ENCODE data around the gene OLFM2. TPM values are rescaled to one million over a fixed set of nuclear protein-coding genes. Genes with fewer than 3 reads are reported as not detected.

OLFM2 gene
- total RNA-seq, 2 donors from 2014 or later, result 3.1 to 11.9 TPM

DNA sequence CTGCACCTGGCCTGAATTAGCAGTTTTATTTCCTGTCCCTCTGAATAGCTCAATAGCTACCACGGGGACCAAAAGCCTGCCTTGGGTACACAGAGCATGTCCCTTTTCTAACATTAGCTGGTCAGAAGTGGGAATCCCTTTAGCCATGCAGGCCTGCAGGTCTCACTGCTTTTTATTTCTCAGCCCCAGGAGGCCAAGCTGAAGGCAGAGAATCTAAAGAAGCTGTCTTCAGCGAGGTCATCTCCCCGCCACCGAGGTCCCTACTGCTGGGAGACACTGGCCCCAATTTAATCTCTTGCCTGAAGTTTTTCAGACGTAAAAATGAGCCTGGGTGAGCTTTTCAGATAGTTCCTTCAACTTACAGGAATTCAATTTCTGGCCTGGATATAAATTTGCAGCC lies 60.5 kb downstream of the OLFM2 start:
- TF ChIP-seq, protein P1, sequence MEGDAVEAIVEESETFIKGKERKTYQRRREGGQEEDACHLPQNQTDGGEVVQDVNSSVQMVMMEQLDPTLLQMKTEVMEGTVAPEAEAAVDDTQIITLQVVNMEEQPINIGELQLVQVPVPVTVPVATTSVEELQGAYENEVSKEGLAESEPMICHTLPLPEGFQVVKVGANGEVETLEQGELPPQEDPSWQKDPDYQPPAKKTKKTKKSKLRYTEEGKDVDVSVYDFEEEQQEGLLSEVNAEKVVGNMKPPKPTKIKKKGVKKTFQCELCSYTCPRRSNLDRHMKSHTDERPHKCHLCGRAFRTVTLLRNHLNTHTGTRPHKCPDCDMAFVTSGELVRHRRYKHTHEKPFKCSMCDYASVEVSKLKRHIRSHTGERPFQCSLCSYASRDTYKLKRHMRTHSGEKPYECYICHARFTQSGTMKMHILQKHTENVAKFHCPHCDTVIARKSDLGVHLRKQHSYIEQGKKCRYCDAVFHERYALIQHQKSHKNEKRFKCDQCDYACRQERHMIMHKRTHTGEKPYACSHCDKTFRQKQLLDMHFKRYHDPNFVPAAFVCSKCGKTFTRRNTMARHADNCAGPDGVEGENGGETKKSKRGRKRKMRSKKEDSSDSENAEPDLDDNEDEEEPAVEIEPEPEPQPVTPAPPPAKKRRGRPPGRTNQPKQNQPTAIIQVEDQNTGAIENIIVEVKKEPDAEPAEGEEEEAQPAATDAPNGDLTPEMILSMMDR (IDR thresholded peaks at IDR 0.05), result no peak
- TF ChIP-seq POLR2A (IDR thresholded peaks at IDR 0.05), result no peak
- intact Hi-C loops (cut with DNase I), result no loop called here
- H3K4me1 ChIP-seq, result no peaks in the 10 kb centered on the region
- ATAC-seq (no peak), DNase-seq (no peak)
- WGBS, 2 donors, result 63 to 71% methylated on average over 5 of the region's 5 CpGs
- H3K27me3 ChIP-seq, result no peaks in the 10 kb centered on the region
- H3K27ac ChIP-seq, result no peak overlapping the region
- no peaks in the 10 kb centered on the region for H3K36me3 ChIP-seq (replicated peaks in 1 of 2; ENCODE audit: insufficient read depth in 1 of 2, low read depth in 2 of 2)
- no peak overlapping the region for H3K4me3 ChIP-seq
- no peaks in the 10 kb centered on the region for H3K9me3 ChIP-seq

DNA sequence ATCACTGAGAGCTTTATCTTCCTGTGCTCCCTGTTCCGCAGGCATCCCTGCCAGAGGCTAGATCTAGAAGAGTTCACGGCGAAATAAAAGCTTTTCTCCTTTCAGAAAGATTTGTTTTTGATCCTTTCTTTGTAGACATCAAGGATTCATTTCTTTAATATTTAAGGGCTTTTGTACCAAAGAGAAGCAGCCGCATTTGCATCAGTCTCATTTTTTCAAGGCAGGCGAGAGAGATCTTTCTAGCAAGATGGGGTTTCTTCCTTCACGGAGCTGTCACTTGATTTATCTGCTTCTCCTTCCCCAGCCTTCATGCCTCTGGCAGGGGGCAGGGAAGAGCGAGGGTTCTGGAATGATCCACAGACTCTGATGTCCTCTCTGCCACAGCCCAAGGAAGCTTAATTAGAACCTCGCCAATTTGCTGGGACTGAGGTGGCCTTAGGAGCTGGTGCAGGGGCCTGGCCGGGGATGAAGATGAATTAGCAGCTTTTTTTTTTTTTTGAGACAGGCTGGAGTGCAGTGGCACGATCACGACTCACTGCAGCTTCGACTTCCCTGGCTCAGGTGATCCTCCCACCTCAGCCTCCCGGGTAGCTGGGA lies 61.2 kb downstream of the OLFM2 start:
- Histone ChIP-seq H3K36me3 (replicated peaks in 1 of 2; ENCODE audit: insufficient read depth in 1 of 2, low read depth in 2 of 2) (no peaks in the 10 kb centered on the region), H3K27ac (no peak overlapping the region), H3K9me3 (no peaks in the 10 kb centered on the region), H3K4me1 (no peaks in the 10 kb centered on the region), H3K27me3 (no peaks in the 10 kb centered on the region), H3K4me3 (no peak overlapping the region)
- intact Hi-C loops (cut with DNase I), result no loop called here
- DNase-seq (no peak), ATAC-seq (no peak)
- TF ChIP-seq, protein P1 (IDR thresholded peaks at IDR 0.05), result no peak
- TF ChIP-seq POLR2A (IDR thresholded peaks at IDR 0.05), result no peak
- 64 to 74% methylated on average over 13 of the region's 13 CpGs for WGBS, 2 donors

DNA sequence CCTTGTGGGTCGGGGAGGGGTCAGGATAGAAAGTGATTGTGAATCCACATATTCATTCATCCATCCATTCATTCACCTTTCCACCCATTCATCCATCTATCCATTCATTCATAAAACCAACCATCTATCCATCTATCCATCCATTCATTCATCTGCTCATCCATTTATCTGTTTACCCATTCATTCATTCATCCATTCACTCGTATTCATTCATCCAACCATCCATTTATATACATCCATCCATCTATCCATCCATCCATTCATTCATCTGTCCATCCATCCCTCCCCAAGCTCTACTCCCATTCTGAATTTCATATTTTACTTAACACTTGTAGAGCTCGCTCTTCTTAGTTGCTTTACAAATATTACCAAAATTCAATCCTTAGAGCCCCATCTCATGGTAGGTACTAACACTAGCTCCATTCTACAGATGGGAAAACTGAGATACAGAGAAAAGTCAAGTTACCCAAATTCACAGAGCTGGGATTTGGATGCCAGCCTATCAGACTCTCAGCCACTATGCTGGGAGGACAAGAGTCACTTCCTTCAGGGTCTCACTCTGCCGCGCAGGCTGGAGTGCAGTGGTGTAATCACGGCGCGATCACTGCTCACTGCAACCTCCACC lies 63.6 kb downstream of the OLFM2 start:
- ATAC-seq, result no peak
- H3K36me3 ChIP-seq (replicated peaks in 1 of 2; ENCODE audit: insufficient read depth in 1 of 2, low read depth in 2 of 2), result no peaks in the 10 kb centered on the region
- H3K4me3 ChIP-seq, result no peak overlapping the region
- no peaks in the 10 kb centered on the region for H3K9me3 ChIP-seq
- no peaks in the 10 kb centered on the region for H3K4me1 ChIP-seq
- DNase-seq, result no peak
- intact Hi-C loops (cut with DNase I), result no loop called here
- H3K27me3 ChIP-seq, result no peaks in the 10 kb centered on the region
- no peak for TF ChIP-seq POLR2A (IDR thresholded peaks at IDR 0.05)
- TF ChIP-seq, protein P1 (IDR thresholded peaks at IDR 0.05), result no peak
- WGBS, 2 donors, result 87% methylated on average over 8 of the region's 8 CpGs
- no peak overlapping the region for H3K27ac ChIP-seq

DNA sequence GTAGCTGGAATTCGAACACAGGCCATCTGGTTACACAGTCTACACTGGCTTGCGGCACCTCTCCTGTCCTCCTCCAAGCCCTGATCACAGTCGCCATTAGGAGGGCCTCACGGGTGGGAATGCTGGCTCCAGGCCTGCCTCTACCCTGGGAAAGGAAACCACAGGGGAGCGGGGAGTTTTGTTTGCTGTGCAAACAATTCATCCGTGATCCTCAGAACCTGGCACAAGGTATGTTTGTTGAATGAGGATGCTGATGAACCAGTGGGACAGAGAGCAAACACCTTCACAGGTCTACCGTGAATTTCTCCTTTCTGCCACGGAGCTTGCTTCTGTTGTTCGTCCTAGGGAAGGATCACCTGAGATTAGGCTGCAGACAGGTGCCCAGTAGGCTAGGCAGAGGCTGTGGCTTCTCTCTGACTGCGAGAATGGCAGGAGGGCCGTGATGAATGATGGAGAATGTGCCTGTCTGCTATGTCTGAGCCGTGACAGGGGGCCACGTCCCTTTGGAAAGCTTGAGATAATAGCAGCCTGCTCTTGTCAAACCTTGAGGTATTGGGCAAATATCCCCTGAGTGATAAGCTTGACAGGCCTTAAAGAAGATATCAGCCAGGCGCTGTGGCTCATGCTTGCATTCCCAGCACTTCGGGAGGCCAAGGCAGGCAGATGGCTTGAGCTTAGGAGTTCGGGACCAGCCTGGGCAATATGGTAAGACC lies 64.5 kb downstream of the OLFM2 start:
- WGBS, 2 donors, result 23 to 28% methylated on average over 11 to 15 of the region's 16 CpGs
- no peak for TF ChIP-seq POLR2A (IDR thresholded peaks at IDR 0.05)
- TF ChIP-seq, protein P1 (IDR thresholded peaks at IDR 0.05), result no peak

More for the DNA sequence above, 64.5 kb downstream of the OLFM2 start:
- DNase-seq, result no peak
- intact Hi-C loops (cut with DNase I), result no loop called here
- ATAC-seq, result no peak
- Histone ChIP-seq H3K4me3 (no peak overlapping the region), H3K36me3 (replicated peaks in 1 of 2; ENCODE audit: insufficient read depth in 1 of 2, low read depth in 2 of 2) (no peaks in the 10 kb centered on the region), H3K4me1 (no peaks in the 10 kb centered on the region), H3K9me3 (no peaks in the 10 kb centered on the region), H3K27ac (no peak overlapping the region), H3K27me3 (no peaks in the 10 kb centered on the region)
